SK-N-SH (cell line): ENCODE measurements around the gene TBC1D2. TPM values are rescaled to one million over a fixed set of nuclear protein-coding genes. Genes with fewer than 3 reads are reported as not detected.

Source experiments
- CTCF ChIA-PET: fragments of 300-600, 350-600 bp; formaldehyde crosslinking; extraction: SDS; loops from one replicate; lab custom pipeline; 2021; lab: Yijun Ruan, JAX
- POLR2A ChIA-PET: fragments of 350-600 bp; sonication (Branson Sonifier 250); formaldehyde crosslinking; extraction: SDS; loops from one replicate; lab custom pipeline; 2020; ENCODE audit warnings: antibody characterized with exemption, inconsistent platforms; lab: Yijun Ruan, JAX
- DNase-seq: peaks from one replicate; pipeline ENCODE4 v3.0.0; 2012
- H2AFZ ChIP-seq: fragments of 200-600 bp; sonication (generic); 2 replicates; pipeline ENCODE4 v1.8.1; 2016; ENCODE audit warnings: antibody characterized with exemption, mild to moderate bottlenecking, low read depth
- H3F3A ChIP-seq: fragments of 200-600 bp; sonication (generic); replicated peaks from 2 replicates; pipeline ENCODE3; 2016; ENCODE audit warnings: antibody characterized with exemption, mild to moderate bottlenecking; ENCODE audit not compliant: insufficient read depth
- H3K27ac ChIP-seq, 2 experiments: fragments of 200-500 bp in 1 of 2; fragments of 200-600 bp in 1 of 2; sonication (Bioruptor generic) in 1 of 2; sonication (generic), shearing (Covaris generic) in 1 of 2; 2 replicates each; pipeline versions ENCODE4 v1.5.1 to v1.6.1; 2014 to 2016; ENCODE audit warnings: low read depth in 2 of 2, inconsistent platforms in 1 of 2, low read length in 1 of 2, mild to moderate bottlenecking in 1 of 2, mixed read lengths in 1 of 2
- H3K27me3 ChIP-seq: fragments of 200-600 bp; sonication (generic), shearing (Covaris generic); 2 replicates; pipeline ENCODE4 v1.6.1; 2016; ENCODE audit warnings: mixed run types; ENCODE audit not compliant: insufficient read depth
- H3K36me3 ChIP-seq, 2 experiments: fragments of 200-500 bp in 1 of 2; fragments of 200-600 bp in 1 of 2; sonication (Bioruptor generic) in 1 of 2; sonication (generic) in 1 of 2; replicated peaks in 1 of 2; 2 replicates each; pipeline versions ENCODE3 to v1.5.1; 2014 to 2016; ENCODE audit warnings: low read length in 1 of 2, mild to moderate bottlenecking in 1 of 2; ENCODE audit not compliant: insufficient read depth in 2 of 2, control insufficient read depth in 1 of 2
- H3K4me1 ChIP-seq, 2 experiments: fragments of 200-500 bp in 1 of 2; fragments of 200-600 bp in 1 of 2; sonication (Bioruptor generic) in 1 of 2; sonication (generic), shearing (Covaris generic) in 1 of 2; 2 replicates each; pipeline versions ENCODE4 v1.5.1 to v1.6.1; 2014 to 2016; ENCODE audit warnings: low read depth in 1 of 2, low read length in 1 of 2, mixed run types in 1 of 2; ENCODE audit not compliant: insufficient read depth in 2 of 2, control insufficient read depth in 1 of 2
- H3K4me2 ChIP-seq: fragments of 200-600 bp; sonication (generic), shearing (Covaris generic); 2 replicates; pipeline ENCODE4 v1.6.1; 2017; ENCODE audit warnings: mixed run types
- H3K4me3 ChIP-seq, 2 experiments: fragments of 200-500 bp in 1 of 2; fragments of 200-600 bp in 1 of 2; sonication (Bioruptor generic) in 1 of 2; sonication (generic), shearing (Covaris generic) in 1 of 2; 2 replicates each; pipeline versions ENCODE4 v1.5.1 to v1.8.1; 2014 to 2016; ENCODE audit warnings: low read depth in 2 of 2, inconsistent platforms in 1 of 2, low read length in 1 of 2, mild to moderate bottlenecking in 1 of 2, mixed read lengths in 1 of 2, moderate library complexity in 1 of 2
- H3K79me2 ChIP-seq: fragments of 200-600 bp; sonication (generic); 2 replicates; pipeline ENCODE4 v1.8.1; 2017; ENCODE audit warnings: mild to moderate bottlenecking; ENCODE audit not compliant: insufficient read depth
- H3K9ac ChIP-seq: fragments of 200-600 bp; sonication (generic); 2 replicates; pipeline ENCODE4 v1.6.1; 2017; ENCODE audit warnings: mixed run types
- H3K9me2 ChIP-seq: fragments of 200-600 bp; sonication (generic); 2 replicates; pipeline ENCODE4 v1.6.1; 2017; ENCODE audit warnings: mixed run types
- H3K9me3 ChIP-seq: fragments of 200-600 bp; sonication (generic); 2 replicates; pipeline ENCODE4 v1.6.1; 2017; ENCODE audit warnings: mixed run types, mild to moderate bottlenecking, moderate library complexity
- H4K20me1 ChIP-seq: fragments of 200-600 bp; sonication (generic); 2 replicates; pipeline ENCODE4 v1.6.1; 2017; ENCODE audit warnings: mild to moderate bottlenecking, mixed run types; ENCODE audit not compliant: insufficient read depth
- ELF1 ChIP-seq: IDR thresholded peaks from 2 replicates; pipeline ENCODE4 v1.4.0; 2012
- EP300 ChIP-seq, 2 experiments: IDR thresholded peaks; 2 replicates each; pipeline versions ENCODE4 v1.4.0 to v1.6.1; 2012; ENCODE audit warnings: borderline replicate concordance in 1 of 2, low read depth in 1 of 2, low read length in 1 of 2
- FOXJ3 ChIP-seq: sonication (generic); formaldehyde crosslinking; IDR thresholded peaks from 2 replicates; pipeline ENCODE4 v1.5.1; 2020; ENCODE audit warnings: mild to moderate bottlenecking, missing genetic modification reagents
- GATA2 ChIP-seq: sonication (generic); formaldehyde crosslinking; IDR thresholded peaks from 2 replicates; pipeline ENCODE4 v1.5.0; 2020; ENCODE audit warnings: mild to moderate bottlenecking, missing genetic modification reagents
- JUND ChIP-seq: IDR thresholded peaks from 2 replicates; pipeline ENCODE4 v1.4.0; 2012
- MEF2A ChIP-seq: IDR thresholded peaks from 2 replicates; pipeline ENCODE4 v1.4.0; 2012; ENCODE audit warnings: low read depth, borderline replicate concordance
- MXI1 ChIP-seq: IDR thresholded peaks from 2 replicates; pipeline ENCODE4 v1.6.1; 2012; ENCODE audit warnings: mild to moderate bottlenecking, low read depth, low read length, improper control_type of control experiment
- NFIC ChIP-seq: IDR thresholded peaks from 2 replicates; pipeline ENCODE4 v1.4.0; 2012; ENCODE audit warnings: borderline replicate concordance
- NRF1 ChIP-seq: IDR thresholded peaks from 2 replicates; pipeline ENCODE4 v1.6.1; 2012; ENCODE audit warnings: low read depth, mild to moderate bottlenecking, low read length
- RAD21 ChIP-seq: IDR thresholded peaks from 2 replicates; pipeline ENCODE4 v1.6.1; 2012; ENCODE audit warnings: mild to moderate bottlenecking, low read length
- RCOR1 ChIP-seq: fragments of 150-350 bp; IDR thresholded peaks from 2 replicates; pipeline ENCODE4 v1.6.1; 2017; ENCODE audit warnings: antibody characterized with exemption, low read length
- RFX5 ChIP-seq: IDR thresholded peaks from 2 replicates; pipeline ENCODE4 v1.6.1; 2012; ENCODE audit warnings: mild to moderate bottlenecking, improper control_type of control experiment, low read length
- SIN3A ChIP-seq: IDR thresholded peaks from 2 replicates; pipeline ENCODE4 v1.6.1; 2012; ENCODE audit warnings: low read depth, mild to moderate bottlenecking, low read length, moderate library complexity, borderline replicate concordance
- SMC3 ChIP-seq: IDR thresholded peaks from 2 replicates; pipeline ENCODE4 v1.6.1; 2012; ENCODE audit warnings: low read depth, low read length, improper control_type of control experiment
- TAF1 ChIP-seq: IDR thresholded peaks from 2 replicates; pipeline ENCODE4 v1.6.1; 2012; ENCODE audit warnings: low read depth, mild to moderate bottlenecking, low read length, moderate library complexity, borderline replicate concordance
- TEAD4 ChIP-seq: IDR thresholded peaks from 2 replicates; pipeline ENCODE4 v1.4.0; 2012; ENCODE audit warnings: mild to moderate bottlenecking, borderline replicate concordance; ENCODE audit not compliant: insufficient read depth
- YY1 ChIP-seq: IDR thresholded peaks from 2 replicates; pipeline ENCODE4 v1.4.0; 2012; ENCODE audit warnings: low read depth, mild to moderate bottlenecking
- WGBS: methylation state at CpG from one replicate; pipeline ENCODE4 v1.1.6; 2017; ENCODE audit warnings: low lambda C conversion rate; 5-methylcytosine and 5-hydroxymethylcytosine counted together
- polyA plus RNA-seq, 3 experiments: library from polyadenylated mRNA; depleted of rRNA; stranded (reverse); fragments of >200 nt; gene quantifications; 2 replicates each; pipeline ENCODE4 v1.2.3, GENCODE V29; 2012
- TF ChIP-seq, protein P1 (sequence below): IDR thresholded peaks from 2 replicates; pipeline ENCODE4; 2012
- TF ChIP-seq, protein P2 (sequence below): fragments of 150-350 bp; IDR thresholded peaks from 2 replicates; pipeline ENCODE4 v1.6.1; 2017; ENCODE audit warnings: antibody characterized with exemption, low read length, low read depth, borderline replicate concordance
- TF ChIP-seq, protein P3 (sequence below): IDR thresholded peaks from 2 replicates; pipeline ENCODE4 v1.4.0; 2012; ENCODE audit warnings: low read depth, borderline replicate concordance
- TF ChIP-seq, protein P4 (sequence below): fragments of 200-600 bp; sonication (generic); IDR thresholded peaks from 2 replicates; pipeline ENCODE4 v1.6.1; 2017; ENCODE audit warnings: antibody characterized with exemption, mild to moderate bottlenecking, moderate library complexity

Gene TBC1D2
- polyA plus RNA-seq, 1 of the 3 experiments (the other 2 are of a cell fraction), result 5.6 TPM

DNA sequence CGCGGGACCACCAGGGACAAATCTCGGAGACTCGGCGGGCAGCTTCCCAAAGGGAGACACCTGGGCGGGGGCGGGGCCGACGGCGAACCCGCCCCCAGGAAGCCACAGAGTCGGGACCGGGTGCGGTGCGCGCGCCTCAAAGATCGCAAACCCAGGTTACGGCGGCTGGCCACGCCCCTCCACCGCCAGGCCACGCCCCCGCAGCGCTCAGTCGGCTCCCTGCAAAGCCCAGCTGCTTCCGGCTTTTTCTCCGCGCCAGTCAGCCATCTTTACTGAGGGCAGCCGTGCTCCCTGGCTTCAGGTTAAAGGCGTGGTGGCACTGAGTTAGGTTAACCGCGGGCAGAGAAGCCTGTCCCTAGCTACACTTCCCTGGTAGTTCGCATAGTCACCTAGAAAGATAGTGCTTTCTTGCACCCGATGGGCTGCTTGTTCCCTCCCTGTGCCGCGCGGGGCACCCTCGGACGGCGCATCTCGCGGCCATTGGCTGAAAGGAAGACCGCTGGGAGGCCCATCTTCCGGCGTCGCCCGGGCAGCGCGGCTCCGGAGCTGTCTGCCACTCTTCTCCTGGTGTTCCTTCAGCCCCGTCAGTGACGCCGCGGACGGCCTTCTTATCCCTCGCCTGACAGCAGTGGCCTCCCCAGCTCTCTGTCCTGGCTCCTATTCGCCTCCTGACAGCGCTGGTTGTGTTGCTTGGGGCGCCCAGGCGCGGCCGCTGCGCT lies at the start of gene TBC1D2 (continued):
- TF ChIP-seq, protein P1, sequence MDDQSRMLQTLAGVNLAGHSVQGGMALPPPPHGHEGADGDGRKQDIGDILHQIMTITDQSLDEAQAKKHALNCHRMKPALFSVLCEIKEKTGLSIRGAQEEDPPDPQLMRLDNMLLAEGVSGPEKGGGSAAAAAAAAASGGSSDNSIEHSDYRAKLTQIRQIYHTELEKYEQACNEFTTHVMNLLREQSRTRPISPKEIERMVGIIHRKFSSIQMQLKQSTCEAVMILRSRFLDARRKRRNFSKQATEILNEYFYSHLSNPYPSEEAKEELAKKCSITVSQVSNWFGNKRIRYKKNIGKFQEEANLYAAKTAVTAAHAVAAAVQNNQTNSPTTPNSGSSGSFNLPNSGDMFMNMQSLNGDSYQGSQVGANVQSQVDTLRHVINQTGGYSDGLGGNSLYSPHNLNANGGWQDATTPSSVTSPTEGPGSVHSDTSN, result peak; percentile 8
- TF ChIP-seq TAF1 (0 out of 2 replicates have a peak, but pooled peaks have one; percentile 46), MXI1 (no peak; the same call in none of the 2 replicates), NRF1 (peak; percentile 41; the same call in 1 of the 2 replicates), SMC3 (no peak), RFX5 (no peak), JUND (no peak), TEAD4 (no peak), GATA2 (CRISPR knock-in tag) (no peak), EP300 (IDR thresholded peaks at IDR 0.05; ENCODE audit: borderline replicate concordance in 1 of 2, low read depth in 1 of 2, low read length in 1 of 2) (no peak)
- TF ChIP-seq, protein P2, sequence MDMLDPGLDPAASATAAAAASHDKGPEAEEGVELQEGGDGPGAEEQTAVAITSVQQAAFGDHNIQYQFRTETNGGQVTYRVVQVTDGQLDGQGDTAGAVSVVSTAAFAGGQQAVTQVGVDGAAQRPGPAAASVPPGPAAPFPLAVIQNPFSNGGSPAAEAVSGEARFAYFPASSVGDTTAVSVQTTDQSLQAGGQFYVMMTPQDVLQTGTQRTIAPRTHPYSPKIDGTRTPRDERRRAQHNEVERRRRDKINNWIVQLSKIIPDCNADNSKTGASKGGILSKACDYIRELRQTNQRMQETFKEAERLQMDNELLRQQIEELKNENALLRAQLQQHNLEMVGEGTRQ, result no peak

DNA sequence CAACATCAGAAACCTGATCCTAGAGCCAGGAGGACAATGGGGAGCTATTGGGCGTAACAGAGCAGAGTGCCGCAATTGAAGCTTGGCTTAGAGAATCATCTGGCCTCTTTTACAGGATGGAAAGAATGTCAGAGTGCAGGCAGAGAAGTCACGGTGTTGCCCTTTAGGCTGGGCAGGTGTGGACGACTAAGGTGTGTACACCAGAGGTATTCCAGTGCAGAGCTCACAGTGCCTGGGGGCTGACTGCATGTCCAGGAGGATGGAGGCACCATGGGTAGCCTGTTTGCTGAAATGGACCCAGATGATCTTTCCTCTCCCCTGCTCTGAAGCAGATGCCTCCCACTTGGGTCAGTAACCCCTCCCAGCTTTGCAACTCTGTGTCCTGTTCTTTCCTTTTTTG lies 48.9 kb upstream of the TBC1D2 start:
- H3K9me2 ChIP-seq, result no peaks in the 10 kb centered on the region
- no peak for TF ChIP-seq SIN3A
- no peak for TF ChIP-seq MEF2A
- TF ChIP-seq, protein P3, sequence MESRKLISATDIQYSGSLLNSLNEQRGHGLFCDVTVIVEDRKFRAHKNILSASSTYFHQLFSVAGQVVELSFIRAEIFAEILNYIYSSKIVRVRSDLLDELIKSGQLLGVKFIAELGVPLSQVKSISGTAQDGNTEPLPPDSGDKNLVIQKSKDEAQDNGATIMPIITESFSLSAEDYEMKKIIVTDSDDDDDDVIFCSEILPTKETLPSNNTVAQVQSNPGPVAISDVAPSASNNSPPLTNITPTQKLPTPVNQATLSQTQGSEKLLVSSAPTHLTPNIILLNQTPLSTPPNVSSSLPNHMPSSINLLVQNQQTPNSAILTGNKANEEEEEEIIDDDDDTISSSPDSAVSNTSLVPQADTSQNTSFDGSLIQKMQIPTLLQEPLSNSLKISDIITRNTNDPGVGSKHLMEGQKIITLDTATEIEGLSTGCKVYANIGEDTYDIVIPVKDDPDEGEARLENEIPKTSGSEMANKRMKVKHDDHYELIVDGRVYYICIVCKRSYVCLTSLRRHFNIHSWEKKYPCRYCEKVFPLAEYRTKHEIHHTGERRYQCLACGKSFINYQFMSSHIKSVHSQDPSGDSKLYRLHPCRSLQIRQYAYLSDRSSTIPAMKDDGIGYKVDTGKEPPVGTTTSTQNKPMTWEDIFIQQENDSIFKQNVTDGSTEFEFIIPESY, result no peak
- TF ChIP-seq EP300 (IDR thresholded peaks at IDR 0.05; ENCODE audit: borderline replicate concordance in 1 of 2, low read depth in 1 of 2, low read length in 1 of 2), result no peak
- no peak for TF ChIP-seq RCOR1
- TF ChIP-seq, protein P1, result no peak
- no peak for TF ChIP-seq TEAD4
- no peak for TF ChIP-seq NFIC
- TF ChIP-seq YY1, result no peak
- TF ChIP-seq, protein P4, sequence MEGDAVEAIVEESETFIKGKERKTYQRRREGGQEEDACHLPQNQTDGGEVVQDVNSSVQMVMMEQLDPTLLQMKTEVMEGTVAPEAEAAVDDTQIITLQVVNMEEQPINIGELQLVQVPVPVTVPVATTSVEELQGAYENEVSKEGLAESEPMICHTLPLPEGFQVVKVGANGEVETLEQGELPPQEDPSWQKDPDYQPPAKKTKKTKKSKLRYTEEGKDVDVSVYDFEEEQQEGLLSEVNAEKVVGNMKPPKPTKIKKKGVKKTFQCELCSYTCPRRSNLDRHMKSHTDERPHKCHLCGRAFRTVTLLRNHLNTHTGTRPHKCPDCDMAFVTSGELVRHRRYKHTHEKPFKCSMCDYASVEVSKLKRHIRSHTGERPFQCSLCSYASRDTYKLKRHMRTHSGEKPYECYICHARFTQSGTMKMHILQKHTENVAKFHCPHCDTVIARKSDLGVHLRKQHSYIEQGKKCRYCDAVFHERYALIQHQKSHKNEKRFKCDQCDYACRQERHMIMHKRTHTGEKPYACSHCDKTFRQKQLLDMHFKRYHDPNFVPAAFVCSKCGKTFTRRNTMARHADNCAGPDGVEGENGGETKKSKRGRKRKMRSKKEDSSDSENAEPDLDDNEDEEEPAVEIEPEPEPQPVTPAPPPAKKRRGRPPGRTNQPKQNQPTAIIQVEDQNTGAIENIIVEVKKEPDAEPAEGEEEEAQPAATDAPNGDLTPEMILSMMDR, result no peak
- no peak for TF ChIP-seq MXI1
- no peak for TF ChIP-seq ELF1
- TF ChIP-seq GATA2 (CRISPR knock-in tag), result no peak
- TF ChIP-seq RAD21, result no peak
- no peak for TF ChIP-seq RFX5
- TF ChIP-seq FOXJ3, result no peak
- TF ChIP-seq, all 33 proteins: peak for 0
- Histone ChIP-seq H3K79me2 (no peaks in the 10 kb centered on the region), H3K36me3 (no peaks in the 10 kb centered on the region), H3K4me3 (no peak overlapping the region), H2AFZ (no peak overlapping the region), H3F3A (no peaks in the 10 kb centered on the region), H4K20me1 (no peaks in the 10 kb centered on the region), H3K9ac (no peak overlapping the region), H3K4me2 (no peak overlapping the region), H3K27ac (no peak overlapping the region), H3K27me3 (no peaks in the 10 kb centered on the region), H3K4me1 (peaks cover 0 to 11% of the 10 kb centered on the region in 2 experiments; a peak in 1 of 4 replicates), H3K9me3 (no peaks in the 10 kb centered on the region)
- CTCF ChIA-PET, result interaction anchor here (0.9 to 2.1 kb wide), 3 partner anchors 11 to 470 kb away, joined by 3 to 15 read pairs (median 4); no protein-coding TSS in a partner anchor
- POLR2A ChIA-PET, result no interaction called here
- DNase-seq, result no peak
- 82% methylated on average over 3 of the region's 4 CpGs for WGBS
